Measurements from ENCODE around the gene CFAP299. TPM values are rescaled to one million over a fixed set of nuclear protein-coding genes. Genes with fewer than 3 reads are reported as not detected.

The CFAP299 gene
- total RNA-seq, 2 donors from 2014 or later = not detected

GRCh38 chr4:80956421-80956820, 620.9 kb downstream of the CFAP299 start:
- no peak for TF ChIP-seq CTCF (conservative IDR thresholded peaks at IDR 0.05)
- no peaks in the 10 kb centered on the region for H3K36me3 Mint-ChIP-seq (ENCODE audit: low read depth)
- no peaks in the 10 kb centered on the region for H3K4me1 ChIP-seq (ENCODE audit: control insufficient read depth, insufficient read depth, low read length)
- H3K9me3 Mint-ChIP-seq = no peaks in the 10 kb centered on the region
- H3K9me3 ChIP-seq (ENCODE audit: control insufficient read depth, low read length) = no peaks in the 10 kb centered on the region
- H3K9ac ChIP-seq (ENCODE audit: extremely low read depth, low read length, poor library complexity, severe bottlenecking) = no peak overlapping the region
- WGBS, 2 experiments (ENCODE audit: insufficient coverage in 1 of 2, insufficient read length in 1 of 2) = 98% methylated on average over 3 of the region's 3 CpGs; no CpG with 5 or more reads in 1 of the 2 experiments
- no peaks in the 10 kb centered on the region for H3K4me1 Mint-ChIP-seq
- H3K27ac Mint-ChIP-seq = no peak overlapping the region
- no peaks in the 10 kb centered on the region for H3K27me3 ChIP-seq (ENCODE audit: control insufficient read depth, insufficient read depth, low read length, poor library complexity, severe bottlenecking)
- H3K27ac ChIP-seq (ENCODE audit: low read depth, low read length) = no peak overlapping the region
- no peaks in the 10 kb centered on the region for H3K27me3 Mint-ChIP-seq (ENCODE audit: insufficient read depth)
- DNase-seq = no peak
- no peak overlapping the region for H3K4me3 ChIP-seq (ENCODE audit: low read length)
- no peaks in the 10 kb centered on the region for H3K36me3 ChIP-seq (ENCODE audit: control insufficient read depth, insufficient read depth, low read length)
- H3K4me3 Mint-ChIP-seq = no peak overlapping the region

- Mint-ChIP-seq H3K27me3 (ENCODE audit: insufficient read depth) (no peaks in the 10 kb centered on the region), H3K4me1 (peaks cover 6% of the 10 kb centered on the region), H3K4me3 (no peak overlapping the region), H3K9me3 (no peaks in the 10 kb centered on the region), H3K27ac (no peak overlapping the region), H3K36me3 (ENCODE audit: low read depth) (no peaks in the 10 kb centered on the region)
- Histone ChIP-seq H3K27me3 (ENCODE audit: control insufficient read depth, insufficient read depth, low read length, poor library complexity, severe bottlenecking) (no peaks in the 10 kb centered on the region), H3K9me3 (ENCODE audit: control insufficient read depth, low read length) (no peaks in the 10 kb centered on the region), H3K27ac (ENCODE audit: low read depth, low read length) (no peak overlapping the region), H3K9ac (ENCODE audit: extremely low read depth, low read length, poor library complexity, severe bottlenecking) (no peak overlapping the region), H3K36me3 (ENCODE audit: control insufficient read depth, insufficient read depth, low read length) (no peaks in the 10 kb centered on the region), H3K4me3 (ENCODE audit: low read length) (no peak overlapping the region), H3K4me1 (ENCODE audit: control insufficient read depth, insufficient read depth, low read length) (no peaks in the 10 kb centered on the region)
- no peak for TF ChIP-seq CTCF (conservative IDR thresholded peaks at IDR 0.05)
- no peak for DNase-seq
- WGBS, 2 experiments (ENCODE audit: insufficient coverage in 1 of 2, insufficient read length in 1 of 2) = 93% methylated on average over 1 of the region's 2 CpGs; no CpG with 5 or more reads in 1 of the 2 experiments
Observed at GRCh38 chr4:80963051-80963450, 627.5 kb downstream of the CFAP299 start.

- Mint-ChIP-seq H3K27ac (no peak overlapping the region), H3K4me1 (peaks cover 5% of the 10 kb centered on the region), H3K27me3 (ENCODE audit: insufficient read depth) (no peaks in the 10 kb centered on the region), H3K36me3 (ENCODE audit: low read depth) (no peaks in the 10 kb centered on the region), H3K9me3 (no peaks in the 10 kb centered on the region), H3K4me3 (no peak overlapping the region)
- WGBS, 2 experiments (ENCODE audit: insufficient coverage in 1 of 2, insufficient read length in 1 of 2) = 95 to 100% methylated on average over 3 to 4 of the region's 4 CpGs
- Histone ChIP-seq H3K9ac (ENCODE audit: extremely low read depth, low read length, poor library complexity, severe bottlenecking) (no peak overlapping the region), H3K9me3 (ENCODE audit: control insufficient read depth, low read length) (no peaks in the 10 kb centered on the region), H3K4me1 (ENCODE audit: control insufficient read depth, insufficient read depth, low read length) (no peaks in the 10 kb centered on the region), H3K36me3 (ENCODE audit: control insufficient read depth, insufficient read depth, low read length) (no peaks in the 10 kb centered on the region), H3K27me3 (ENCODE audit: control insufficient read depth, insufficient read depth, low read length, poor library complexity, severe bottlenecking) (no peaks in the 10 kb centered on the region), H3K4me3 (ENCODE audit: low read length) (no peak overlapping the region), H3K27ac (ENCODE audit: low read depth, low read length) (no peak overlapping the region)
- TF ChIP-seq CTCF (conservative IDR thresholded peaks at IDR 0.05) = no peak
- no peak for DNase-seq
Observed at GRCh38 chr4:80967346-80967745, 631.8 kb downstream of the CFAP299 start.

Measured in endodermal cell (in vitro differentiated cells).